ENCODE data around the gene SEMA4C. TPM values are rescaled to one million over a fixed set of nuclear protein-coding genes. Genes with fewer than 3 reads are reported as not detected.

The SEMA4C gene
- total and polyA plus RNA-seq, 9 of the 15 experiments (the other 6 are each of a cell fraction or from before 2014, with no cell fraction given), result 0.32 to 59.7 (median 23.9) TPM

DNA sequence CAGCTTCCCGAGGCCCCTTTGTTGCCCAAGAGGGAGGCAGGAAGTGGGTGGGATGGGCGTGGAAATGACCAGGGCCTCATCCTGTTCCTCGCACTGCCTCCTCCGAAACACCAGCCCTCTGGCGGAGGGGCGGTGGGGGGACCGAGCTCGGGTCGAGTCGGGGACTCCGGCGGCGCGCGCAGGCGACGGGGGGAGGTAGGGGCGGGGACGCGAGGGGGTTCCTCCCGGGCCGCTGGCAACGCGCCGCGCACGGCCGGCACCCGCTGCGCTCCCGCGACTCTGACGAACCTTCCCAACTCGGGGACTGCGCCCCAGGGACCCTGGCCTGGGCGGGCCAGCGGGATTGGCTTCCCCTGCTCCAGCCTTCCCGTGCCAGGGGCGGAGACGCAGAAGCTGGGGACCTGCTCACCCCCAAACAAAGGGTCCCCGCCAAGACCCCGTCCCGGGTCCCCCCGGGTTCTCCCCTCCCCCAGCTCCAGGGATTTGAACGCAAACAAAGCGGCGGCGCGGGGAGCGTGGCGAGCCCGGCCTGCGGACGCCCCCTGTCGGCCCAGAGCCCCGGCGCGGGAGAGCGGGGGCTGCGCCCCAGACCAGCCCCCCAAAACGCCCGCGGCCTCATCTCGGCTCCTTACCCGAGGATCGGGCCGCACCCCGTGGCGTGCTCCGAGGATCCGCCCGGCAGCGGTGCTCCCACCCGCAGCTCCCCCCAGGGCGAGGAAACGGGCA lies 1.2 kb downstream of the SEMA4C start (continued):
- TF ChIP-seq ZBTB8A (IDR thresholded peaks at IDR 0.05; ENCODE audit: partially characterized antibody) (no peak), NR3C1 (CRISPR knock-in tag; IDR thresholded peaks at IDR 0.05) (no peak), ZFP30 (CRISPR knock-in tag; IDR thresholded peaks at IDR 0.05; ENCODE audit: borderline replicate concordance) (no peak), ZNF282 (CRISPR knock-in tag; IDR thresholded peaks at IDR 0.05) (no peak), PTBP1 (IDR thresholded peaks at IDR 0.05; ENCODE audit: low read depth, low read length) (no peak), ZNF174 (CRISPR knock-in tag; IDR thresholded peaks at IDR 0.05) (no peak), ZNF444 (CRISPR knock-in tag; IDR thresholded peaks at IDR 0.05) (no peak; the same call in 1 of the 2 replicates), ARID1B (IDR thresholded peaks at IDR 0.05) (no peak), ELF4 (CRISPR knock-in tag; IDR thresholded peaks at IDR 0.05) (no peak), ZNF274 (IDR thresholded peaks at IDR 0.05; ENCODE audit: borderline replicate concordance, low read depth, low read length) (no peak), NCOA6 (IDR thresholded peaks at IDR 0.05) (no peak), KDM2B (CRISPR knock-in tag; IDR thresholded peaks at IDR 0.05) (no peak), E2F3 (CRISPR knock-in tag; IDR thresholded peaks at IDR 0.05) (peak; percentile 45; the same call in 1 of the 2 replicates), SMAD4 (CRISPR knock-in tag; conservative IDR thresholded peaks at IDR 0.05) (peak; percentile 79; the same call in 1 of the 2 replicates), SRSF3 (IDR thresholded peaks at IDR 0.05; ENCODE audit: insufficient read depth, low read length) (no peak), CBFA2T2 (conservative IDR thresholded peaks at IDR 0.05) (no peak)
- TF ChIP-seq, protein P1, sequence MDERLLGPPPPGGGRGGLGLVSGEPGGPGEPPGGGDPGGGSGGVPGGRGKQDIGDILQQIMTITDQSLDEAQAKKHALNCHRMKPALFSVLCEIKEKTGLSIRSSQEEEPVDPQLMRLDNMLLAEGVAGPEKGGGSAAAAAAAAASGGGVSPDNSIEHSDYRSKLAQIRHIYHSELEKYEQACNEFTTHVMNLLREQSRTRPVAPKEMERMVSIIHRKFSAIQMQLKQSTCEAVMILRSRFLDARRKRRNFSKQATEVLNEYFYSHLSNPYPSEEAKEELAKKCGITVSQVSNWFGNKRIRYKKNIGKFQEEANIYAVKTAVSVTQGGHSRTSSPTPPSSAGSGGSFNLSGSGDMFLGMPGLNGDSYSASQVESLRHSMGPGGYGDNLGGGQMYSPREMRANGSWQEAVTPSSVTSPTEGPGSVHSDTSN (CRISPR knock-in tag; IDR thresholded peaks at IDR 0.05; ENCODE audit: low read depth), result no peak
- TF ChIP-seq, protein P1 (tag; conservative IDR thresholded peaks at IDR 0.05; ENCODE audit: low read depth), result no peak
- TF ChIP-seq, protein P2, sequence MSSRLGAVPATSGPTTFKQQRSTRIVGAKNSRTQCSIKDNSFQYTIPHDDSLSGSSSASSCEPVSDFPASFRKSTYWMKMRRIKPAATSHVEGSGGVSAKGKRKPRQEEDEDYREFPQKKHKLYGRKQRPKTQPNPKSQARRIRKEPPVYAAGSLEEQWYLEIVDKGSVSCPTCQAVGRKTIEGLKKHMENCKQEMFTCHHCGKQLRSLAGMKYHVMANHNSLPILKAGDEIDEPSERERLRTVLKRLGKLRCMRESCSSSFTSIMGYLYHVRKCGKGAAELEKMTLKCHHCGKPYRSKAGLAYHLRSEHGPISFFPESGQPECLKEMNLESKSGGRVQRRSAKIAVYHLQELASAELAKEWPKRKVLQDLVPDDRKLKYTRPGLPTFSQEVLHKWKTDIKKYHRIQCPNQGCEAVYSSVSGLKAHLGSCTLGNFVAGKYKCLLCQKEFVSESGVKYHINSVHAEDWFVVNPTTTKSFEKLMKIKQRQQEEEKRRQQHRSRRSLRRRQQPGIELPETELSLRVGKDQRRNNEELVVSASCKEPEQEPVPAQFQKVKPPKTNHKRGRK (tag; IDR thresholded peaks at IDR 0.05), result no peak
- TF ChIP-seq, protein P3, sequence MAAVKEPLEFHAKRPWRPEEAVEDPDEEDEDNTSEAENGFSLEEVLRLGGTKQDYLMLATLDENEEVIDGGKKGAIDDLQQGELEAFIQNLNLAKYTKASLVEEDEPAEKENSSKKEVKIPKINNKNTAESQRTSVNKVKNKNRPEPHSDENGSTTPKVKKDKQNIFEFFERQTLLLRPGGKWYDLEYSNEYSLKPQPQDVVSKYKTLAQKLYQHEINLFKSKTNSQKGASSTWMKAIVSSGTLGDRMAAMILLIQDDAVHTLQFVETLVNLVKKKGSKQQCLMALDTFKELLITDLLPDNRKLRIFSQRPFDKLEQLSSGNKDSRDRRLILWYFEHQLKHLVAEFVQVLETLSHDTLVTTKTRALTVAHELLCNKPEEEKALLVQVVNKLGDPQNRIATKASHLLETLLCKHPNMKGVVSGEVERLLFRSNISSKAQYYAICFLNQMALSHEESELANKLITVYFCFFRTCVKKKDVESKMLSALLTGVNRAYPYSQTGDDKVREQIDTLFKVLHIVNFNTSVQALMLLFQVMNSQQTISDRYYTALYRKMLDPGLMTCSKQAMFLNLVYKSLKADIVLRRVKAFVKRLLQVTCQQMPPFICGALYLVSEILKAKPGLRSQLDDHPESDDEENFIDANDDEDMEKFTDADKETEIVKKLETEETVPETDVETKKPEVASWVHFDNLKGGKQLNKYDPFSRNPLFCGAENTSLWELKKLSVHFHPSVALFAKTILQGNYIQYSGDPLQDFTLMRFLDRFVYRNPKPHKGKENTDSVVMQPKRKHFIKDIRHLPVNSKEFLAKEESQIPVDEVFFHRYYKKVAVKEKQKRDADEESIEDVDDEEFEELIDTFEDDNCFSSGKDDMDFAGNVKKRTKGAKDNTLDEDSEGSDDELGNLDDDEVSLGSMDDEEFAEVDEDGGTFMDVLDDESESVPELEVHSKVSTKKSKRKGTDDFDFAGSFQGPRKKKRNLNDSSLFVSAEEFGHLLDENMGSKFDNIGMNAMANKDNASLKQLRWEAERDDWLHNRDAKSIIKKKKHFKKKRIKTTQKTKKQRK (IDR thresholded peaks at IDR 0.05; ENCODE audit: borderline replicate concordance, low read depth, low read length), result no peak
- TF ChIP-seq, protein P4, sequence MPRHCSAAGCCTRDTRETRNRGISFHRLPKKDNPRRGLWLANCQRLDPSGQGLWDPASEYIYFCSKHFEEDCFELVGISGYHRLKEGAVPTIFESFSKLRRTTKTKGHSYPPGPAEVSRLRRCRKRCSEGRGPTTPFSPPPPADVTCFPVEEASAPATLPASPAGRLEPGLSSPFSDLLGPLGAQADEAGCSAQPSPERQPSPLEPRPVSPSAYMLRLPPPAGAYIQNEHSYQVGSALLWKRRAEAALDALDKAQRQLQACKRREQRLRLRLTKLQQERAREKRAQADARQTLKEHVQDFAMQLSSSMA (CRISPR knock-in tag; IDR thresholded peaks at IDR 0.05), result no peak
